GM12878 (cell line): Measurements from ENCODE around the gene MRPL57. TPM values are rescaled to one million over a fixed set of nuclear protein-coding genes. Genes with fewer than 3 reads are reported as not detected.
"Not testable (repeated sequence)": the region's sequence is repeated elsewhere in the genome, so short reads cannot be mapped to it uniquely, and the experiment has no call there.

Experiments
- ATAC-seq: fragments of 200-7000 bp; cut with Tn5 transposase; 3 replicates; pipeline ENCODE4 v1.9.1; 2020; ENCODE audit warnings: mild to moderate bottlenecking, moderate library complexity
- BruUV-seq: library from RNA; stranded (reverse); fragments of 400-500 nt; replicated peaks from 2 replicates; lab custom pipeline; 2021; lab: Mats Ljungman, UMichigan
- CTCF ChIA-PET: fragments of 300-600 bp; sonication (Branson Sonifier 250); formaldehyde crosslinking; extraction: SDS; loops from one replicate; lab custom pipeline; 2021; ENCODE audit warnings: inconsistent platforms; lab: Yijun Ruan, JAX
- POLR2A ChIA-PET: fragments of 350-600 bp; formaldehyde crosslinking; extraction: SDS; loops from one replicate; lab custom pipeline; 2021; ENCODE audit warnings: inconsistent platforms; lab: Charles Lee
- RAD21 ChIA-PET: fragments of 300-600 bp; sonication (Branson Sonifier 250); formaldehyde crosslinking; loops from one replicate; lab custom pipeline; 2023; ENCODE audit warnings: antibody characterized with exemption; ENCODE audit not compliant: unreplicated experiment; lab: Charles Lee
- SMC1A ChIA-PET: fragments of 300-600 bp; sonication (Branson Sonifier 250); formaldehyde crosslinking; loops from one replicate; lab custom pipeline; 2023; ENCODE audit not compliant: unreplicated experiment, uncharacterized antibody; lab: Charles Lee
- DNase-seq: peaks from one replicate; pipeline ENCODE4 v3.0.0-alpha.2; 2011; ENCODE audit warnings: low read depth, low spot score
- FAIRE-seq: peaks from 3 replicates; lab custom pipeline; 2011; peaks lifted over from hg19 to GRCh38; lab: Jason Lieb, UNC
- H2AFZ ChIP-seq: 2 replicates; pipeline ENCODE4 v1.6.0; 2011; ENCODE audit warnings: low read depth, low read length, control low read depth; ENCODE audit not compliant: control insufficient read depth
- H3K27ac ChIP-seq: 2 replicates; pipeline ENCODE4 v1.5.1; 2011; ENCODE audit warnings: control low read depth; ENCODE audit not compliant: control insufficient read depth, insufficient read depth
- H3K27me3 ChIP-seq, 2 experiments: replicated peaks in 1 of 2; 2 replicates each; pipeline versions ENCODE4 v1.6.0 to v1.6.1; 2011; ENCODE audit warnings: low read length in 1 of 2; ENCODE audit not compliant: control insufficient read depth in 2 of 2, insufficient read depth in 2 of 2
- H3K36me3 ChIP-seq, 2 experiments: 2 replicates each; pipeline ENCODE4 v1.5.1; 2011; ENCODE audit warnings: low read length in 1 of 2; ENCODE audit not compliant: control insufficient read depth in 2 of 2, insufficient read depth in 2 of 2
- H3K4me1 ChIP-seq: 2 replicates; pipeline ENCODE4 v1.6.1; 2011; ENCODE audit warnings: mild to moderate bottlenecking, low read length, moderate library complexity, mixed read lengths; ENCODE audit not compliant: control insufficient read depth, insufficient read depth
- H3K4me2 ChIP-seq: 2 replicates; pipeline ENCODE4 v1.6.0; 2011; ENCODE audit warnings: control low read depth; ENCODE audit not compliant: control insufficient read depth, insufficient read depth
- H3K4me3 ChIP-seq: fragments of 200-600 bp; sonication (generic); 2 replicates; pipeline ENCODE4 v1.5.1; 2016
- H3K79me2 ChIP-seq: 2 replicates; pipeline ENCODE4 v1.6.0; 2011; ENCODE audit warnings: low read length; ENCODE audit not compliant: control insufficient read depth, insufficient read depth
- H3K9ac ChIP-seq: 2 replicates; pipeline ENCODE4 v1.8.0; 2011; ENCODE audit warnings: low read length, control low read depth, mixed read lengths; ENCODE audit not compliant: control insufficient read depth, insufficient read depth
- H3K9me3 ChIP-seq: replicated peaks from 3 replicates; pipeline ENCODE4 v1.5.1; 2011; ENCODE audit warnings: mild to moderate bottlenecking, low read length; ENCODE audit not compliant: control insufficient read depth, insufficient read depth
- H4K20me1 ChIP-seq: 2 replicates; pipeline ENCODE4 v1.6.0; 2011; ENCODE audit not compliant: control insufficient read depth, insufficient read depth
- EED ChIP-seq: sonication (generic); IDR thresholded peaks from 2 replicates; pipeline ENCODE4 v1.6.1; 2016; ENCODE audit warnings: antibody characterized with exemption, low read depth
- HCFC1 ChIP-seq: fragments of 150-350 bp; IDR thresholded peaks from 2 replicates; pipeline ENCODE4 v1.6.1; 2014; ENCODE audit warnings: low read length
- NBN ChIP-seq: fragments of 450-650 bp; IDR thresholded peaks from 2 replicates; pipeline ENCODE4 v1.6.1; 2016
- RAD21 ChIP-seq: IDR thresholded peaks from 2 replicates; pipeline ENCODE4 v1.6.1; 2011; ENCODE audit warnings: mild to moderate bottlenecking, low read depth, low read length, moderate library complexity; ENCODE audit not compliant: insufficient read depth
- RFX5 ChIP-seq: IDR thresholded peaks from 2 replicates; pipeline ENCODE4 v1.6.1; 2011; ENCODE audit warnings: low read depth, low read length, improper control_type of control experiment
- SIX5 ChIP-seq: IDR thresholded peaks from 2 replicates; pipeline ENCODE4 v1.6.1; 2011; ENCODE audit warnings: mild to moderate bottlenecking, low read depth, low read length, moderate library complexity; ENCODE audit not compliant: severe bottlenecking
- SKIL ChIP-seq: fragments of 450-650 bp; IDR thresholded peaks from 2 replicates; pipeline ENCODE4 v1.6.1; 2017; ENCODE audit warnings: mild to moderate bottlenecking, low read depth, inconsistent platforms; ENCODE audit not compliant: poor library complexity, severe bottlenecking
- TAF1 ChIP-seq: IDR thresholded peaks from 2 replicates; pipeline ENCODE4 v1.6.1; 2011; ENCODE audit warnings: mild to moderate bottlenecking, low read depth, low read length, borderline replicate concordance
- TCF7 ChIP-seq: IDR thresholded peaks from 2 replicates; pipeline ENCODE4 v1.6.1; 2014; ENCODE audit warnings: antibody characterized with exemption, borderline replicate concordance
- WGBS: methylation state at CpG from one replicate; pipeline ENCODE4 v1.1.6; 2016; ENCODE audit warnings: low lambda C conversion rate; ENCODE audit not compliant: insufficient replicate concordance, insufficient coverage; ENCODE audit errors: missing lambda C conversion rate; 5-methylcytosine and 5-hydroxymethylcytosine counted together
- in situ Hi-C: fragments of 300-500 bp; cut with MboI; formaldehyde crosslinking; loops from 9 replicates; pipeline ENCODE4 v1.14.3; 2018; ENCODE audit warnings: mixed read lengths
- intact Hi-C: fragments of 100-400 bp; cut with micrococcal nuclease; formaldehyde crosslinking; loops from one replicate; pipeline ENCODE4 v1.14.2; 2022; ENCODE audit not compliant: unreplicated experiment
- polyA plus RNA-seq, 11 experiments: library from polyadenylated mRNA; depleted of rRNA in 4 of 11; unstranded in 6 of 11; stranded (reverse) in 5 of 11; fragments of >200 nt; fragmentation: Nextera tagmentation in 4 of 11; fragmentation: Illumina TruSeq in 1 of 11; extraction: Ambion mirVana in 4 of 11; extraction: Trizol in 1 of 11; gene quantifications; 1 replicate in 1 of 11; 2 replicates in 10 of 11; pipeline versions ENCODE4 v1.2.1 to v1.2.3, GENCODE V29; 2011 to 2016; ENCODE audit warnings: inconsistent platforms in 2 of 11, missing spikeins in 2 of 11, low read depth in 1 of 11
- total RNA-seq, 4 experiments: library from RNA; depleted of rRNA in 3 of 4; stranded (reverse); fragments of >200 nt in 3 of 4; fragmentation: Illumina TruSeq in 1 of 4; extraction: Trizol in 1 of 4; gene quantifications; 2 replicates each; pipeline versions ENCODE4 v1.2.1 to v1.2.3, GENCODE V29; 2013 to 2021
- TF ChIP-seq, protein P1 (sequence below): IDR thresholded peaks from 2 replicates; pipeline ENCODE4 v1.6.1; 2012; ENCODE audit warnings: low read length, inconsistent platforms

The MRPL57 gene
- total and polyA plus RNA-seq, 10 of the 15 experiments (the other 5 are each of a cell fraction or from before 2014, with no cell fraction given): 10.5 to 90.6 (median 25.9) TPM

- intact Hi-C loops, POLR2A ChIA-PET, RAD21 ChIA-PET, SMC1A ChIA-PET, H3K4me1 ChIP-seq, H3K9ac ChIP-seq, H4K20me1 ChIP-seq, DNase-seq, H3K36me3 ChIP-seq, H3K4me3 ChIP-seq, FAIRE-seq, H3K9me3 ChIP-seq, H3K4me2 ChIP-seq, in situ Hi-C loops, ATAC-seq, H3K27ac ChIP-seq, BruUV-seq, H3K27me3 ChIP-seq, H3K79me2 ChIP-seq, H2AFZ ChIP-seq: not testable (repeated sequence)
- CTCF ChIA-PET: interaction anchor here (1.6 kb wide), 1 partner anchor 24 kb away, joined by 4 read pairs; no protein-coding TSS in a partner anchor
- 90% methylated on average over 6 of the region's 6 CpGs for WGBS
Observed at GRCh38 chr13:21135833-21136232, 40.6 kb upstream of the MRPL57 start.

DNA sequence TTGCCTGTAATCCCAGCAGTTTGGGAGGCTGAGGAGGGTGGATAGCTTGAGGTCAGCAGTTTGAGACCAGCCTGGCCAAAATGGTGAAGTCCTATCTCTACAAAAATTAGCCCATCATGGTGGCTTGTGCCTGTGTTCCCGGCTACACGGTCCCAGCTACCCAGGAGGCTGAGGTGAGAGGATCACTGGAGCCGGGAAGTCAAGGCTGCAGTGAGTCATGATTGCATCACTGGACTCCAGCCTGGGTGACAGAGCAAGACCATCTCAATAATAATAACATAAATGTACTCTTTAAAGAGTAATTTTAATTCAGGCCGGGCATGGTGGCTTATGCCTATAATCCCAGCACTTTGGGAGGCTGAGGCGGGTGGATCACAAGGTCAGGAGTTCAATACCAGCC is 38.8 kb upstream of the MRPL57 start:
- in situ Hi-C loops: no loop called here
- no peak overlapping the region for H3K4me2 ChIP-seq
- H3K79me2 ChIP-seq: peaks cover 23% of the 10 kb centered on the region
- H3K36me3 ChIP-seq: peaks cover 0 to 3% of the 10 kb centered on the region in 2 experiments; a peak in 1 of 4 replicates
- RAD21 ChIA-PET: no interaction called here
- H3K4me3 ChIP-seq: no peak overlapping the region
- FAIRE-seq: no peak
- H2AFZ ChIP-seq: no peak overlapping the region
- H3K9ac ChIP-seq: no peak overlapping the region
- CTCF ChIA-PET: no interaction called here
- WGBS: 68% methylated on average over 5 of the region's 5 CpGs
- H3K9me3 ChIP-seq: no peaks in the 10 kb centered on the region
- SMC1A ChIA-PET: interaction anchor here (1.3 kb wide), 1 partner anchor 39 kb away, joined by 4 read pairs; the partner anchor contains the start of gene MRPL57
- TF ChIP-seq TCF7: no peak
- TF ChIP-seq RFX5: no peak
- TF ChIP-seq EED: no peak
- TF ChIP-seq, protein P1, sequence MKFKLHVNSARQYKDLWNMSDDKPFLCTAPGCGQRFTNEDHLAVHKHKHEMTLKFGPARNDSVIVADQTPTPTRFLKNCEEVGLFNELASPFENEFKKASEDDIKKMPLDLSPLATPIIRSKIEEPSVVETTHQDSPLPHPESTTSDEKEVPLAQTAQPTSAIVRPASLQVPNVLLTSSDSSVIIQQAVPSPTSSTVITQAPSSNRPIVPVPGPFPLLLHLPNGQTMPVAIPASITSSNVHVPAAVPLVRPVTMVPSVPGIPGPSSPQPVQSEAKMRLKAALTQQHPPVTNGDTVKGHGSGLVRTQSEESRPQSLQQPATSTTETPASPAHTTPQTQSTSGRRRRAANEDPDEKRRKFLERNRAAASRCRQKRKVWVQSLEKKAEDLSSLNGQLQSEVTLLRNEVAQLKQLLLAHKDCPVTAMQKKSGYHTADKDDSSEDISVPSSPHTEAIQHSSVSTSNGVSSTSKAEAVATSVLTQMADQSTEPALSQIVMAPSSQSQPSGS: no peak
- no peak for TF ChIP-seq RAD21
- TF ChIP-seq SKIL: no peak
- TF ChIP-seq HCFC1: no peak
- TF ChIP-seq SIX5: no peak
- no peak for TF ChIP-seq TAF1
- no peak for TF ChIP-seq NBN
- no peak for DNase-seq
- H3K27ac ChIP-seq: no peak overlapping the region
- no TSS peak for BruUV-seq
- no peaks in the 10 kb centered on the region for H4K20me1 ChIP-seq
- no peak for ATAC-seq
- H3K4me1 ChIP-seq: no peaks in the 10 kb centered on the region; the same call in 1 of the 2 replicates
- no peaks in the 10 kb centered on the region for H3K27me3 ChIP-seq
- POLR2A ChIA-PET: no interaction called here
- intact Hi-C loops: no loop called here
